HG02840 (cell line): Measurements from ENCODE around the gene TNFRSF21.
A peak's percentile ranks its signal among the peaks of the same experiment; 100 is the strongest.

ENCODE experiments used
- ATAC-seq: cut with Tn5 transposase; IDR thresholded peaks from one replicate; pipeline ENCODE4 v1.9.1; 2021; ENCODE audit warnings: mild to moderate bottlenecking, moderate library complexity, moderate number of reproducible peaks; ENCODE audit not compliant: unreplicated experiment, low FRiP score

Gene TNFRSF21

DNA sequence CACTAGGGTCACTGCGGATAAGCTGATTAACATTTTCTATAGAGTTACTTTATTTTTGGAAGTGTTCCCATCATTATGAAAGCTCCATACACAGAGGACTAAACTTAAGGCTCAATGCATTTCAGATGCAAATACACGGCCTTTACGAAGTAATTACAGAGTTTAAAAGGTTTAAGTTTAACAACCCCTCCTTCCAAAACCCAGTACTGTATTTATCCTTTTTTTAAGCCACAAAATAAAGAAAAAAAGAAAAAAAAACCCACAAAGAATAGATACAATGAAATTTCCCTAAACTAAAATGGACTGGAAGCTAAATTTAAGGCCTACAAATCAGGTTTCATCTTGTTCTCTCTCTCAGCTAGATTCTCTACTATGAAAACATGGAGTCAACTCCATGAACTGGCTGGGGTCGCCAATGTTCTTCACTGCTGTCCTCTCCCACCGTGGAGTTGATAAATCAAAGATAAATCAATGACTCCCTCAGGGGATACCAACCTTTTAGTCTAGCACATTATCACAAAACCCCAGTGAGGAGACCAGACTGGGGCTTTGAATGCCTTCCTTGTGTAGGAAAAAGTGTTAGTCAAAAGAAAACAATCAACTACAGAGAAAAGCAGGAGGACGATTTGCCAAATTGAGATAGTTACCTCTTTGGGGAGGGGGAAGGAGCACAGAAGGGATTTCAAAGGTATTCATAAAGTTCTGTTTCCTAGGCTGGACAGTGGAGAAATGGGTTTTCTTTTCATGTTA lies 52.5 kb downstream of the TNFRSF21 start:
- ATAC-seq = no peak

DNA sequence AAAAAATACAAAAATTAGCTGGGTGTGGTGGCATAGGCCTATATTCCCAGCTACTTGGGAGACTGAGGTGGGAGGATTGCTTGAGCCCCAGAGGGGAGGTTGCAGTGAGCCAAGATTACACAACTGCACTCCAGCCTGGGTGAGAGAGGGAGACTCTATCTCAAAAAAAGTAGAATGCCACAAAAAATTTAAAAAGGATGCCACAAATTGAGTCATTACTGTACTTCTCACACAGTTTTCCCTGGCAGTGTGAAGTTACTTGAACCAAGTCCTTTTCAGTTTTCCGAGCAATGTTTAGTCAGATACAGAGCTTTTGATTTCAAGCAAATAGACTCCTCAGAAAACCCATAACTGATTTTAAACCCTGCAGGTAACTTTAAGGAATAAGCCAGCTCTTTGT lies 53.3 kb downstream of the TNFRSF21 start:
- no peak for ATAC-seq

DNA sequence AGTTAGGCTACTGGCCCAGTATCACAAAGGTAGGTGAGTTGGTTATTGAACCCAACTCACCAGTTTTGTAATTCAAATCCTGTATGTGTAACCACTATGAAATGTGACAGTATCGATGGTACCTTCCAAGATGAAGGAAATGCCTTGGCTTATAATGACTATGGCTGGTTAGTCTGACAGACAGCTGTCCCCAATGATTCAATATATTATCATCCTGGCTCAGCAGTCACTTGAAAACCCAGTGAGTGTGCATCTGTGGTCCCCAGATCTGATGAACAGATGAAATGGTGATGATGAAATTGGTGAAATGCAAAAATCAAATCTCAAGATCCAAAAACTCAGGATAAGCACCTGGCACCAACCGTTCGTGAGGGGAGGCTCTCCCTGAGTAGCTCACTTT lies 54.8 kb downstream of the TNFRSF21 start:
- no peak for ATAC-seq

DNA sequence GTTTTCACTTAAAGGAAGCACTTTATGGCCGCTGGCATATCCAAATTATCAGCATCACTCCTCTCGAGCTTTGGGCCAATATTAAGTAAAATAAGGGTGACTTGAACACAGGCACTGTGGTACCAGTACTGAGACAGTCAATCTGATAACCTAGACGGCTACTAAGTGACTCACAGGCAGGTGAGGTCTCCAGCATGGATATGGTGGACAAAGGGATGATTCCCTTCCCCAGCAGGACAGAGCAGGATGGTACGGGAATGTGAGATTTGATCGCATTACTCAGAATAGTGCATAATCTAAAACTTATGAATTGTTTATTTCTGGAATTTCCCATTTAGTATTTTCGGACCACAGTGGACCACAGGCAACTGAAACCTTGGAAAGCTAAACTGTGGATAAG lies 55.7 kb downstream of the TNFRSF21 start:
- no peak for ATAC-seq

DNA sequence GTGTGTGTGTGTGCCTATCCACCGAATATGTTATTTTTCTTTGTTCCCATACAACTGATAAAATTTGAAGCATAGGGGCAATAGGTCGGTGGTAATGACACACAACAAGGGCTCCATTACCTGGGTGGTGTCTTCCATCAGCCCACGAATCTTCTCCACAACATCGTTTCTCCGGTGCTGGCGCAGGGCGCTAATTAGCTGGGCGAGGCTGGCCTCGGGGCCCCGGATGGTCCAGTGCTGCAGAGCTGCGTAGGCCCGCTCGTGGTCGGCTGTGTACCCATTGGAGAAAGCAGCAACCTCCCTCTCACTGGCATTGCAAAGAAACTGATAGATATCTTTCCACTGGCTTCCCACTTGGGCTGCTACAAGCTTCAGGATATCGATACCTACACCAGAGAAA lies 56.6 kb downstream of the TNFRSF21 start:
- ATAC-seq = no peak

DNA sequence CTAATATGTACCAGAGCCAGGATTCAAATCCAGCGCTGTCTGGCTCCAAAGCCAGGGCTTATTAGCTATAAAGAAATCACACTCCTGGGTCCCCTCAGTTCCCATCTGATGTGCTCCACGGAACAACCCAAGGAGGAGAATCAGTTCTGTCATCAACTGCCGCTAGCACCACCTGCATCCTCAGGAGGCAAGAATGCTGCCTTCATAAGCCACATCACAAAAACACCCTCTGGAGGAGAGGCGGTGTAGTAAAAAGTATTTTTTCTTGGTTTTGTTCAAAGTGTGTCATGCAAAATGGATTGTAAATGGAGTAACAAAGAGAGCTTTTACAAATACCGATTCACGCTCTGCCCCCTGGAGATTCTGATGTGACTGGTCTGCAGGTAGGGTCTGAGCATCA lies 57.1 kb downstream of the TNFRSF21 start:
- no peak for ATAC-seq

DNA sequence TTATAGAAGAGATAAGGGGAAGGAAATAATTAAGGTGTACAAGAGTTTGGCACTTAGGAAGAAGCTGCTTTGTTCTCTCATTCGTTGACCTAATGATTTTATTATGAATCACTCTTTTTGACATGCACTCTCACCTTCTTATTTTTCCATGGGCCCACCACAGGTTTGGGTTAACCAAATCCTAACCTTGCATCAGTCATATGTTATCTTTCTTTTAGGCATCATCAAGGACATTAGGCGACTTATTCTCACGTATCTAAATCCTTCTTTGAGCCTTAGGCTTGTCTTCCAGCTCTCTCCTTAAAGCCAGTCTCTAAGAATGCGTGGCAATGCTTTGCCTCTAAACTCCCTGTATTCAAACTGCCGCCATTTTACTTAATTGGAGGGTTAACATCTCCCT lies 58.3 kb downstream of the TNFRSF21 start:
- no peak for ATAC-seq

DNA sequence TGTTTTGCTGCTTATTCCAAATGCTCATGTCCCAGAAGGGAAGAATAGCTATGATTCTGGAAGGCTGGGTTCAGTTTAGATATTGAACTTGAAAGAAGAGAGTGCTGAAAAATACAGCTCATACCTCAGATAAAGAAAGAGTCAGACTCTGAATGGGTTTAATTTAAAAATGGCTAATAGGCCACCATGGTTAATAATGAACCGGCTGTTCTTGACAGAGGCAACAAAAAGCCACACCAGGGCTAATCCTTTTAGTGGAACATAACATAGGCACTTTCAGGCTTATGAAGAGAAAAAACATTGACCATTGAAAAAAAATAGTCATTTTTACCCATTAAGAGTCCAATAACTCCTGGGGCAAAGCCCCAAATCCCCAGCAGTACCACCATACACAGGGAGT lies 59.4 kb downstream of the TNFRSF21 start:
- no peak for ATAC-seq

DNA sequence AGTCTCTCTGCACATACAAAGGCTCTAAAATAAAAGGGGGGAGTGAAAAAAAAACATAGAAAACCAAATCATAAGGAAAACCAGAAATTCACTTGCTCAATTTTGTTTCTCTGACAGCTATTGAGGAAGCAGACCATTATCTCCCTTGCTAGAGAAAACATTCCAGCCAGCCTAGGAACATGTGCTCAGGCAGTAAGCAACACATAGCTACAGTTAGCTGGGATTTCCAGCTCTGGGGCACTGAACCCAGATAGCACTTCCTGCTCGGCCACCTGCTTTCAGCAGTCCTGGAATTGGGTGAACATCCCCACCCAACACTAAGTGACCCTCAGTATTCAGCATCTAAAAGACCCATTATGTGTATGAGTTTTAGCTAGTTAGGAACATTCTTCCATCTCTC lies 61.3 kb downstream of the TNFRSF21 start:
- ATAC-seq = no peak

DNA sequence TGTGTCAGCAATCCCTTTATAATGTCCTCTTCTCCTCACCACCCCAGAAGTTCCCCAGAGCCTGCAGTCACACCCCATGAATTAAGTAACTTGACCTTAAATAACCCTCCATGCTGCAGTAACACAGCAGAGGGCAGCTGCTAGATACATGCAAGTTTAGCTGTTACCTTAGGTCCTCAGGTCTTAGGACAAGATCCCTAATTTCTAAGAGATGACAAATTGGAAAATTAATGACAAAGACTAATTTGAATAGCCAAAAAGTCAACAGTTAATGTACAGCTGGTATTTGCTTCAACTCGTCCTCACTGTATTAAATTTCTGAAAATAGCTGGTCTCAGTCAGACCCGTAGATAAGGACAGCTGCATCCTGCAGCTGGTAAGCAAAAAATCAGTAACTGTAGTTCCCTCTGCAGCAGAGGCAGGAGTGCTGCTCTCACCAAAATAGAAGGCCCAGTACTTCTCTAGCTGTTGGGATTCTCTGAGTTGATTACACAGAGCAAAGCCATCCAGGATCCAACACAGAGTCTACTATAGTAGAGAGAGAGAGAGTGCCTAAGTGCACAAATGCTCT lies 62.4 kb downstream of the TNFRSF21 start:
- peak; percentile 53 for ATAC-seq

DNA sequence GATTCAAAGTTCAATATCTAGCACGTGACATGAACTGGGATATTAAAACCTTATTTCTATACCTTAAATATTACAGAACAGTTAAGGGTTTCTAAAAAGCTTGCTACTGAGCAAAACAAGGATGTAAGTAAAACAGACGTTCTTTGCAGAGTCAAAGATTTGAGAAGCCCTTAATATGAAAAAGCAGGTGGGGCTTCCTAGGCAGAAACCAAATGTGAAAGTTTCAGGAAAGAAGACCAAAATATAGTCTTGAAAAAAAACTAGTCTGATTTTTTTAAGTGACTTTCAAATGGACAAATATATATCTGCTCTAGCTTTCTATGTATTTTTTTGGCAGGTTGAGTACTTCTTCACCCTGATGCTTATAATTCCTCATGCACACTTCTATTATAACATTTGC lies 63.2 kb downstream of the TNFRSF21 start:
- no peak for ATAC-seq

DNA sequence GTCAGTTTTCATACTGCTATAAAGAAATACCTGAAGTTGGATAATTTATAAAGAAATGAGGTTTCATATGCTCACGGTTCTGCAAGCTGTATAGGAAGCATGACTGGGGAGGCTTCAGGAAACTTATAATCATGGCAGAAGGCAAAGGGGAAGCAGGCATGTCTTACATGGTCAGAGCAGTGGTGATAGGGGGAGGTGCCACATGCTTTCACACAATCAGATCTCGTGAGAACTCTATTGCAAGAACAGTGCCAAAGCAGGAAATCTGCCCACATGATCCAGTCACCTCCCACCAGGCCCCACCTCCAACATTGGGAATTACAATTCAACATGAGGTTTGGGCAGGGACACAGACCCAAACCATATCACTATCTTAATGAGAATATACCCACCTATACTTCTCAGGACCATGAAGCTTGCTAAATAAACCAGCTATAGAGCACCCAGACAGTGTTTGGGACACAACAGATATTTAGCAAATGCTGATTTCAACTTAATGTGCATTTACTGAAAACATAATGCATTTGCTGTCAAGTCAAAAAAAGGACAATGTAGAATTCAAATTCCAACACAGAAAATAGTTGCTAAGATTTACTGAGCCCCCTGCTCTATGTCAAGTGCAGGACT lies 63.8 kb downstream of the TNFRSF21 start:
- no peak for ATAC-seq

DNA sequence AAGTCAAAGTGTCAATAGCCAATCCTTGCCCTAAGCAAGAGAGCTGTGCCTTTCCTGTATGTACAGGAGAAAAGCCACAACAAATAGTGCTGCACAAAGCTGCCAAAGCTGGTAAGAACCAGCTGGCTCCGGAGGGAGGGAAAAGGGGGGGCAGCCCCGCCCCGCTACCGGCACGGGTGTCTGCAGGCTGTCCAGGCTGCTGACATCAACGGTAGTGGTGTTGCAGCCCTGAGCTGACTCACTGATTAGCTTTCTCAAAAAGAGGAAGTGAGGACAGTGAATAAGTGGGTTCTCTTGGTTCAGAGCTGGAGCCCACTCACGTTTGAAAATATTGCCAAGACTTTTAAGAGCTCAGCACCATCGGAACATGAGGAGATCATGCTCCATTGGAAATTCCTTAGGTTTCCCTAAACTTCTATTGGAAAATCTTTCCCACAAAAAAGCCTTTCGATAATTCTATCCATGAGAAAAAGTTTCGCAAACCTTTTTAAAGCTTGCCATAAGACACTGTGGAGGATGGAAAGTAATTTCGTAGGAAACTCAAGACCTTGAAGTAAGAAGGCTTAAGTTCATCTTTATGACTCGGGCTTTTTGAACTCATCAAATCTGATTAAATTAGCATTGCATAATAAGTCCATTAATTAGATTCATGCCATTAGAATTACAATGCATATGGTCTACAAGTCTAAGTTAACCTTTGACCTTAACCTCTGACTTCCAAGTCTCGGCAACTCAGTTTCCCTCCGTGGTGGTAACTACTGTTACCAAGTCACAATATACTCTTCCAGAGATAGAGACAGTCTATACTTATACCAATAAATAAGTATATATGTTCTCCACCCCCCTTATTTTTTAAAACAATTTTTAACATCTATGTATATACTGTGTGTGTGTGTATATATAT lies 67.0 kb downstream of the TNFRSF21 start:
- peak; percentile 97 for ATAC-seq

DNA sequence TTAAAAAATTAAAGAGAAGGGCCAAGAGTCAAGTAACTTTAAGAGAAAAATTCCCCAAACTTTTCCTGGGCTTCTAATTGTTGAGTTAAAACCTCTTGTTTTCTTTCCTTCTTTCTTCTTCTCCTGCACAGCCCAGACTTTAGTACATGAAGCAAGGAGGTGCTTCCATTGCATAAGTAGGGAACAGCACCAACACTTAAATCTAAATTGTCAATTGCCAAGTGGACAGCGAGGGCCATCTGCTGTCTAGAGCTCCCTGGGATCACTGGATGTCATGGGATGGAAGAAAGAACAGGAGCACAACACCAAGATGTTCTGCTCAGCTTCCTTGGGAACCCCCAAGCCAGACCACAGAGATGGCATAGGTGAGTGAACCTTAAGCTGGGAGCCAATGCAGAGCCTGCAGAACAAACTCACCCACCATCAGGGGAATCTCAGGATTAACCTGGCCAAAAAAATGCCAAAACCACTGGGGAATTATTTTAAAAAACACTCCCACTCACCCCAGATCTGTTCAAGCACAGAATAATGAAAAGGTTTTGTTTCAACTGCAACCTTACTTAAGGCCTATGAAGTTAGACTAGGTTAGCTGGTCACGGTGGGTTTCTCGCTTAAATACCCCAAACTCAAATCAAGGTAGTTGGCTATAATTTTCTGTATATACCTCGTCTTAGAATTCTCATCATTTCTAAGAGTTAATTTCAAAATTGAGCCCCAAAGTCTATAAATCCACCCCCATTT lies 67.8 kb downstream of the TNFRSF21 start:
- ATAC-seq = no peak

DNA sequence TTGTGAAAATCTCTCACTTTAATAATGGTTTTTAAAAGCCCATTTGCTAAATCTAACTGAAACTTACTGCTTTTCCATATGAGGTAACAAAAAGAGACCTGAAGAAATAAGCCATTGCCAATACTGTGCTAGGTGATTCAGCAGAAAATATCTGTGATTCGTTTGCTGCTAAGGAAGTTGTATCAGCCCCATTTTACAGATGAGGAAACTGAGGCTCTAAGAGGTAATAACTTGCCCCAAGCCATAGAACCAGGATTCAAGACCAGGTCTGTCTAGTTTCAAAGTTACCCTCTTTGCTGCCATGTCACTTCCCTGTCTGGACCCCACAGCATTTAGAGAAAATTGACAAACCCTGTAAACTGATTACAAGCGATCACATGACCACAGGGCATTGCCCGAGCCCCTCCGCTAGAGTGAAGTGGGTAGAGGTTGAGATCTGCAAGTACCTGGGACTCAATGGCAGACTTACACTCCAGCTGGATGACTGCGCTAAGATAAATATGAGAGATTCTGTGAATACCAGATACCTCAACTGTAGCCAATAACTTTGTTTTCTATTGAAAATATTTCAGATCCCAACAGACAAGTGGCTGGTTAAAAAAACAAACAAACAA lies 69.3 kb downstream of the TNFRSF21 start:
- ATAC-seq = no peak

DNA sequence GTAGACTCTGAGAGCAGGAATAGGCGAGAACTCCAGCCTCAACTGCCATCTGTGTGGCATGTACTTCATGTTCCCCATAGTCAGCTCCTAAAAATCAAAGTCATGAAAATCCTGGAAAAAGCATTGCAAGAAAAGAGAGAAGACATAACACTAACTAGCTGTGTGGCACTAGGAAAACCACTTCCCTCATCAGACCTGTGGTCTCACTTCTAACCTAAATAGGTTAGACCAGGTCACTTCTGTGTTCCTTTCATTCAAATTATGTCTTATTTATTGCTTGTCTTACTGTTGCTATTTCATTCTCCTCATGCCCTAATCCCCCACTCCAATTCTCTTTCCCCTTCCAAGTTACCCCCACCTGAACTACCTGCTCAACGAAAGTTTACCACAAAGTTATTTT lies 70.2 kb downstream of the TNFRSF21 start:
- ATAC-seq = no peak

DNA sequence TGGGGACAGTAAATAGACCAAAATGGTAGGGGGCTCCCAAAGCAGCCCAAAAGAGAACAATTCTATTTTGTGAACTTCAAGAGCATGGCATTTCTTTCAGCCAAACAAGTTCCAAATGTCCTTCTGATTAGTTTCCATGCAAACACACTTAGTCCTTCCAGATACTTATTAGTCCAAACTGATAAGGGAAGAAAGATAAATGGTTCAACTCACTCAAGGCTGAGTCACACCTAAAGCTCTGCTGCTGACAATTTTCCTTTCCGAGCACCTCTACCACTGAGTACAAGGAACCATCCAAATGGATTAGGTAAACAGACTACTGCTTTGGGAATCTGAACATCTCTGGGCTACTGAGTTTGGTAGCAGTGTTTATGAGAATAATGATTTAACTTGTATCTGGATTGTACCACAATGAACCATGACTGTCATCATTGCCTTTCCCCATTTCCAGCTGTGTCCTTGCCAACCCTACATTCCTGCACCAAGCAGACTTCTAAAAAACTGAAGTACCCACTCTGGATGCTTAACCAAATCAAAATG lies 71.2 kb downstream of the TNFRSF21 start:
- ATAC-seq = no peak

DNA sequence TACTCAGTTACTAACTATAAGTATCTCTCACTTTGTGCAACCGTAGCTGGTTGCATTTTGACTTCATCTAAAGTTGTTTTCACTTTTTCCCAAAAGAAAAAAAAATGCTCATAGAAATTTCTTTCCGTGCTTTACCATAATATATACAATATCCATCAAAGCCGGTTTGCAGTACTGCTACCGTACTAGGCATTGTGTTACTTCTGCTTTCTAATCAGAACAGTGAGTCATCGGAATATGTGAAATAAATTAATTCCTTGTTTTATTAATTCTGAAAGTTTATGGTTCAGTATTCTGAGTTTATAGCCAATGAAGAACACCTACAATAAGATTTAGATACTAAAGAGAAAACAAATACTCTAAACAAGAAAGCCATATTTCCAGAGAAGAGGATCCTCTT lies 72.5 kb downstream of the TNFRSF21 start:
- ATAC-seq = no peak

DNA sequence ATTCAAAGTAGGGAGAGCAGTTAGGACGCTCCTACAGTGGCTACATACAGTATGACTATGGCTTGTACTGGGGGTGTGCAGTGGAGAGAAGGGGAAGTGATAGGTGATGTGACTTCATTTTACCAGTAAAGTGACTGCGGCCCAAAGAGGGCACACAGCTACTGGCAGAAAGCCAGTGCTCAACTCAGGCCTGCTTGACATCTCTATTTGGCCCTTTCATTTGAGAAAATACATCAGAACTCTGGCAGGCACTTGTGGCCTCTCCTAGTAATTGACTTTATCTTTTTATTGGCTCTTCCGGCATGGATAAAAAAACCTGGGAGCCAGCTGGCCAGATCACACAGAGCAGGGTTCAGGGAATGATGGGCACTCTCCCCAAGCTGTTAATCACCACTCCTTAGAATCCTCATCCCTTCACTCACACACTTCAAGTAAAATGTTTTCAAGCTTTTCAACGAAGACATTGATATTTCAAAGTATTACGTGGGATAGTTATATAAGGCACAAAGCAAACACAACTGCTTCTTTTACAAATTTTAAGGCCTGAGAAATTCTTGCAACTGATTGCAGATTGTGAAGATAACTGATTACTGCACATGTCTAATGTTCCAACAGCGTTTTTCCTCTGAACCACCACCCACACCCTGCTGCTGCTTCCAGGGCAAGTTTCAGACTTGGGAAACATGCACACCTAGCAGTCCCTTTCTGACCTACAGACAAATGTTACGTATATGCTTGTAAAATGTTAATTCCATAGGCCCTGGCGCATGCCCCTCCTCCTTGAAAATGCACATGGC lies 73.5 kb downstream of the TNFRSF21 start:
- no peak for ATAC-seq
